HG03064 (cell line): ENCODE data around the gene TNFAIP8L2.
A peak's percentile ranks its signal among the peaks of the same experiment; 100 is the strongest.

Source experiments
- ATAC-seq: cut with Tn5 transposase; IDR thresholded peaks from one replicate; pipeline ENCODE4 v1.9.1; 2021; ENCODE audit warnings: low read depth; ENCODE audit not compliant: unreplicated experiment

Gene TNFAIP8L2

GRCh38 chr1:151145304-151146071 lies 11.0 kb upstream of the TNFAIP8L2 start:
- no peak for ATAC-seq

- peak; percentile 18 for ATAC-seq
Observed at GRCh38 chr1:151146072-151146411, 10.4 kb upstream of the TNFAIP8L2 start.

- ATAC-seq: peak; percentile 94
Observed at GRCh38 chr1:151146412-151147131, 9.9 kb upstream of the TNFAIP8L2 start, which contains the start of gene SEMA6C. Gene SEMA6C (minus strand): TSS chr1:151146631. CDS start chr1:151142621, 4,010 bp downstream.

GRCh38 chr1:151147132-151147503 lies 9.3 kb upstream of the TNFAIP8L2 start:
- no peak for ATAC-seq

- ATAC-seq: no peak
Observed at GRCh38 chr1:151147665-151148064, 8.8 kb upstream of the TNFAIP8L2 start.

GRCh38 chr1:151157067-151157531 lies 650 bp downstream of the TNFAIP8L2 start:
- no peak for ATAC-seq

- ATAC-seq: no peak
Observed at GRCh38 chr1:151158326-151158725, 1.9 kb downstream of the TNFAIP8L2 start.

- no peak for ATAC-seq
Observed at GRCh38 chr1:151158751-151159251, 2.4 kb downstream of the TNFAIP8L2 start.

GRCh38 chr1:151159373-151159772 lies 2.9 kb downstream of the TNFAIP8L2 start:
- ATAC-seq: no peak

GRCh38 chr1:151164732-151165280 lies 8.4 kb downstream of the TNFAIP8L2 start:
- no peak for ATAC-seq

- ATAC-seq: no peak
Observed at GRCh38 chr1:151165281-151165737, 8.9 kb downstream of the TNFAIP8L2 start.

- peak; percentile 81 for ATAC-seq
Observed at GRCh38 chr1:151165738-151166504, 9.5 kb downstream of the TNFAIP8L2 start, which contains the start of the genes LYSMD1 and SCNM1. Gene LYSMD1 (minus strand): TSS chr1:151165902. CDS start chr1:151165258, 644 bp downstream. Gene SCNM1 (plus strand): TSS chr1:151166144. CDS start chr1:151166153, 9 bp downstream.

- no peak for ATAC-seq
Observed at GRCh38 chr1:151166505-151166956, 10.1 kb downstream of the TNFAIP8L2 start.

- no peak for ATAC-seq
Observed at GRCh38 chr1:151167116-151167515, 10.7 kb downstream of the TNFAIP8L2 start.

GRCh38 chr1:151171190-151171589 lies 14.7 kb downstream of the TNFAIP8L2 start:
- ATAC-seq: no peak

- no peak for ATAC-seq
Observed at GRCh38 chr1:151175041-151175741, 18.7 kb downstream of the TNFAIP8L2 start.

GRCh38 chr1:151175863-151176262 lies 19.4 kb downstream of the TNFAIP8L2 start, which contains the start of gene TMOD4:
Gene TMOD4 (minus strand): TSS chr1:151175981. CDS start chr1:151174875, 1,106 bp downstream.
- ATAC-seq: no peak

GRCh38 chr1:151176514-151177045 lies 20.1 kb downstream of the TNFAIP8L2 start:
- no peak for ATAC-seq

GRCh38 chr1:151184211-151184610 lies 27.8 kb downstream of the TNFAIP8L2 start:
- no peak for ATAC-seq
